ENCODE measurements around the gene LRMDA. TPM values are rescaled to one million over a fixed set of nuclear protein-coding genes. Genes with fewer than 3 reads are reported as not detected.

The LRMDA gene
- total and polyA plus RNA-seq, 2 of the 8 experiments (the other 6 are each of a cell fraction or from before 2014, with no cell fraction given): 0.86 to 2.8 TPM

GRCh38 chr10:75926763-75927162 is 495.3 kb downstream of the LRMDA start:
- POLR2A ChIA-PET (ENCODE audit: partially characterized antibody): no interaction called here
- no peak overlapping the region for H3K18ac ChIP-seq (ENCODE audit: extremely low read depth, low read length)
- FAIRE-seq (no peak), DNase-seq (ENCODE audit: low read depth in 1 of 2, low spot score in 2 of 2) (no peak)
- no peaks in the 10 kb centered on the region for H4K20me1 ChIP-seq (replicated peaks in 1 of 2; ENCODE audit: control insufficient read depth in 1 of 2, insufficient read depth in 2 of 2, low read length in 2 of 2)
- H3K27me3 ChIP-seq (replicated peaks in 1 of 4; ENCODE audit: control insufficient read depth in 3 of 4, extremely low read depth in 1 of 4, insufficient read depth in 3 of 4, low read length in 3 of 4): no peaks in the 10 kb centered on the region
- no peak overlapping the region for H3K4me3 ChIP-seq (ENCODE audit: extremely low read depth in 1 of 4, insufficient read depth in 2 of 4, low read depth in 3 of 4, low read length in 4 of 4)
- H2AFZ ChIP-seq (ENCODE audit: low read length): no peak overlapping the region
- no peak for TF ChIP-seq CREB1 (IDR thresholded peaks at IDR 0.05)
- peak in 2 of 3 experiments; percentile 12 to 14; a peak in 1 of 4 replicates for TF ChIP-seq CTCF (IDR thresholded peaks at IDR 0.05; ENCODE audit: control extremely low read depth in 1 of 3, insufficient read depth in 1 of 3, low read depth in 1 of 3, low read length in 3 of 3)
- H3K56ac ChIP-seq (replicated peaks; ENCODE audit: insufficient read length, low read depth, low read length): no peak overlapping the region
- H4K8ac ChIP-seq (ENCODE audit: extremely low read depth, insufficient read depth, low read length): no peak overlapping the region
- H3K36me3 ChIP-seq (ENCODE audit: control insufficient read depth in 2 of 4, insufficient read depth in 4 of 4, low read length in 3 of 4): no peaks in the 10 kb centered on the region
- no peak overlapping the region for H3K4ac ChIP-seq (replicated peaks; ENCODE audit: insufficient read length, low read depth, low read length)
- H4K91ac ChIP-seq (replicated peaks; ENCODE audit: insufficient read length, low read length): no peak overlapping the region
- no peak overlapping the region for H2BK12ac ChIP-seq (ENCODE audit: low read depth, low read length)
- H3K79me2 ChIP-seq (ENCODE audit: control insufficient read depth in 1 of 2, insufficient read depth in 2 of 2, low read length in 2 of 2): no peaks in the 10 kb centered on the region
- no peak overlapping the region for H3K9ac ChIP-seq (replicated peaks in 1 of 4; ENCODE audit: extremely low read depth in 1 of 4, low read depth in 3 of 4, low read length in 3 of 4)
- H2BK20ac ChIP-seq (ENCODE audit: low read length): no peak overlapping the region
- H3K23me2 ChIP-seq (ENCODE audit: low read depth, low read length): no peaks in the 10 kb centered on the region
- H3K27ac ChIP-seq (ENCODE audit: low read depth, low read length): no peak overlapping the region
- no peak overlapping the region for H2BK120ac ChIP-seq (replicated peaks; ENCODE audit: low read depth, low read length)
- H4K5ac ChIP-seq (ENCODE audit: insufficient read length, low read depth, low read length): no peak overlapping the region
- no peaks in the 10 kb centered on the region for H3K9me3 ChIP-seq (ENCODE audit: insufficient read depth in 2 of 2, low read depth in 1 of 2, low read length in 1 of 2)
- no peak overlapping the region for H3K14ac ChIP-seq (ENCODE audit: insufficient read length)
- H3K23ac ChIP-seq (ENCODE audit: insufficient read length): no peak overlapping the region
- CTCF ChIA-PET (ENCODE audit: partially characterized antibody): interaction anchor here (0.9 to 1.4 kb wide), 4 partner anchors 11 to 372 kb away, joined by 3 to 5 read pairs (median 4); no protein-coding TSS in a partner anchor
- WGBS, 2 experiments (ENCODE audit: extremely low coverage in 1 of 2, insufficient coverage in 1 of 2, insufficient read length in 1 of 2, insufficient replicate concordance in 2 of 2, low coverage in 1 of 2, low lambda C conversion rate in 2 of 2, missing lambda C conversion rate in 1 of 2): 86% methylated on average over 4 of the region's 4 CpGs; no CpG with 5 or more reads in 1 of the 2 experiments
- H3K79me1 ChIP-seq (ENCODE audit: low read depth, low read length): no peaks in the 10 kb centered on the region
- H2BK15ac ChIP-seq (ENCODE audit: low read length): no peak overlapping the region
- peaks cover 0 to 4% (median 0%) of the 10 kb centered on the region in 4 experiments; a peak in 2 of 7 replicates for H3K4me1 ChIP-seq (replicated peaks in 1 of 4; ENCODE audit: control insufficient read depth in 3 of 4, insufficient read depth in 4 of 4, low read length in 3 of 4)
- no peak overlapping the region for H2AK5ac ChIP-seq (ENCODE audit: low read depth, low read length)
- H3K4me2 ChIP-seq (ENCODE audit: insufficient read depth in 1 of 2, low read depth in 2 of 2, low read length in 2 of 2): no peak overlapping the region
- no peak overlapping the region for H2BK5ac ChIP-seq (ENCODE audit: low read depth, low read length)
